Fibroblast of pulmonary artery (primary cell): Measurements from ENCODE around the gene RAC3.
A peak's percentile ranks its signal among the peaks of the same experiment; 100 is the strongest.

Experiments used
- DNase-seq: peaks from one replicate; pipeline ENCODE4 v3.0.0-alpha.2; 2010; ENCODE audit warnings: low read depth
- H3K4me3 ChIP-seq: replicated peaks from 2 replicates; pipeline ENCODE4 v1.5.1; 2011; ENCODE audit warnings: low read depth, mild to moderate bottlenecking, control low read depth, low read length, moderate library complexity
- TF ChIP-seq, protein P1 (sequence below): IDR thresholded peaks from 2 replicates; pipeline ENCODE4 v1.5.1; 2011; ENCODE audit warnings: mild to moderate bottlenecking, control low read depth, low read length, inconsistent platforms; ENCODE audit errors: missing control alignments

RAC3 gene

DNA sequence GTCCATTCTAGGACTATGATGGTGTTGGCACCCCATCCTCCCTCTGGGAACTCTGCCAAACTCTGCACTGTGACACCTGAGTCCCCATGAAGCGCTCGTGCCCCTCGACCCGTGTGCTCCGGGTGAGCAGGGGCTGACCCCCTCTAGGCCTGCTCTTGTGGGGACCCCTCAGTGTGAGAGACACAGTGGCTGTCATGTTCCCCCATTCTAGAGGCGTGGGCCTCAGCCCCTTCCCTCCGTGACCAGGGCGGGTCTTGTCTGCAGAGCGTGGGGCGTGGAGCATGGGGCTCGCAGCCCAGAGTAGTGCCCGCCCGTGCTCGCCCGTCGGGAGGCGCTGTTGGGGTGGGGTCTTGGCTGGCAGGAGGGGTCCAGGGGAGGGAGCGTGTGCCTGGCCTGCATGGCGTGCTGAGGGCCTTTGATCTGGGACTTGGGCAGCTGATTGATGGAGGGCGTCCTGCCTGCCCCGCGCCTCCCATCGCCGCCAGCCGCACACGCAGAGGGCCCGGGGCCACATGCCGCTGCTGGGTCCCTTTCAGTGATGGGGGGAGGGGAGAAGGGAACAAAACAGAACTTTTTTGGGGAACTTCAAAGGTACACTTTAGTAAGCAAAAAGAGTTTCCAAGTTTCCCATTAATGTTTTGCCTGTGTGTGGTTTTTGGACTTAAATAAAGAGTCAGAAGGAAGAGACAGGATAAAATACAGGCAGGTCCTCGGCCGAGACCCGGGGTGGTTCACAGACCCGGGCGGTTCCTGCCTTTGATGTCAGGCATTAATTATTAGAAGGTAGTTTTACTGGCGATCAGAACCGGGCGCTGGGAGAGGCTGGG lies 31.3 kb upstream of the RAC3 start:
- TF ChIP-seq, protein P1, sequence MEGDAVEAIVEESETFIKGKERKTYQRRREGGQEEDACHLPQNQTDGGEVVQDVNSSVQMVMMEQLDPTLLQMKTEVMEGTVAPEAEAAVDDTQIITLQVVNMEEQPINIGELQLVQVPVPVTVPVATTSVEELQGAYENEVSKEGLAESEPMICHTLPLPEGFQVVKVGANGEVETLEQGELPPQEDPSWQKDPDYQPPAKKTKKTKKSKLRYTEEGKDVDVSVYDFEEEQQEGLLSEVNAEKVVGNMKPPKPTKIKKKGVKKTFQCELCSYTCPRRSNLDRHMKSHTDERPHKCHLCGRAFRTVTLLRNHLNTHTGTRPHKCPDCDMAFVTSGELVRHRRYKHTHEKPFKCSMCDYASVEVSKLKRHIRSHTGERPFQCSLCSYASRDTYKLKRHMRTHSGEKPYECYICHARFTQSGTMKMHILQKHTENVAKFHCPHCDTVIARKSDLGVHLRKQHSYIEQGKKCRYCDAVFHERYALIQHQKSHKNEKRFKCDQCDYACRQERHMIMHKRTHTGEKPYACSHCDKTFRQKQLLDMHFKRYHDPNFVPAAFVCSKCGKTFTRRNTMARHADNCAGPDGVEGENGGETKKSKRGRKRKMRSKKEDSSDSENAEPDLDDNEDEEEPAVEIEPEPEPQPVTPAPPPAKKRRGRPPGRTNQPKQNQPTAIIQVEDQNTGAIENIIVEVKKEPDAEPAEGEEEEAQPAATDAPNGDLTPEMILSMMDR, result no peak
- H3K4me3 ChIP-seq, result no peak overlapping the region
- no peak for DNase-seq

DNA sequence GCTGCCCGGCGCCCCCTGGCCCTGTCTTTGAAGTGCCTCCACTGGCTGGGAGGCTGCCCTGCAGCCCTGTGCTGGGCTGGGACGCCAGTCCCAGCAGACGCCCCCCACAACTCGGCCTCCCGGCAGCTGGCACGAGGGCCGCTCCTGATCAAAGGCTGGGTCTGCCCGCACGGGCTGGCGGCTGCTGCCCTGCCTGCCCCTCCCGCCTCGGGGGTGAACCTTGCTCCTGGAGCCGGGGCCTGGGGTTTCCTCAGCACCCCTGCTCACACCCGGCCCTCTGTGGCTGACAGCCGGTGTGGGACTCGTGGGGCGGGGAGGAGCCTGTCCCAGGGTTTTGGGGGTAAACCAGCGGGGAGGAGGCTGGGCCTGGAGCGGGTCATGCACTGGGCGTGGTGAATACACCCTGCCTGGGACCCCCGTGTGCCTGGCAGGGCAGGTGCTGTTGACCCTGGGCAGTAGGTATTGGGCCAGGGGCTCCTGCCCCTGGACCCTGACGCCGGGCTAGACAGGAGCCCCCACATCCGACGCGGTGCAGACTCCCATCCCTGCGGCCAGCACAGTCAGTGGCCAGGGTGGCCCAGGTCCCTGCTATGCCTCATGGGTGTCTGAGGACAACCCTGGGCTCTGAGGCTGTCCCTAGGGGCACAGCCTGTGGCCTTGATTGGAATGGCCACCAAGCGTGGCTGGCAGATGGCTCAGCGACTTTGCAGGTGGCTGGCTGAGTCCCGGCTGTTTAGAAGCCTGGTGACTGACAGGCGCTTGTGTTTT lies 30.5 kb upstream of the RAC3 start:
- no peak for DNase-seq
- TF ChIP-seq, protein P1, result no peak
- H3K4me3 ChIP-seq, result no peak overlapping the region

GRCh38 chr17:82001571-82002056 lies 29.9 kb upstream of the RAC3 start:
- H3K4me3 ChIP-seq, result no peak overlapping the region
- TF ChIP-seq, protein P1, result no peak
- no peak for DNase-seq

- DNase-seq, result peak; percentile 94
- TF ChIP-seq, protein P1, result no peak
Observed at GRCh38 chr17:82003411-82004381, 27.8 kb upstream of the RAC3 start.

DNA sequence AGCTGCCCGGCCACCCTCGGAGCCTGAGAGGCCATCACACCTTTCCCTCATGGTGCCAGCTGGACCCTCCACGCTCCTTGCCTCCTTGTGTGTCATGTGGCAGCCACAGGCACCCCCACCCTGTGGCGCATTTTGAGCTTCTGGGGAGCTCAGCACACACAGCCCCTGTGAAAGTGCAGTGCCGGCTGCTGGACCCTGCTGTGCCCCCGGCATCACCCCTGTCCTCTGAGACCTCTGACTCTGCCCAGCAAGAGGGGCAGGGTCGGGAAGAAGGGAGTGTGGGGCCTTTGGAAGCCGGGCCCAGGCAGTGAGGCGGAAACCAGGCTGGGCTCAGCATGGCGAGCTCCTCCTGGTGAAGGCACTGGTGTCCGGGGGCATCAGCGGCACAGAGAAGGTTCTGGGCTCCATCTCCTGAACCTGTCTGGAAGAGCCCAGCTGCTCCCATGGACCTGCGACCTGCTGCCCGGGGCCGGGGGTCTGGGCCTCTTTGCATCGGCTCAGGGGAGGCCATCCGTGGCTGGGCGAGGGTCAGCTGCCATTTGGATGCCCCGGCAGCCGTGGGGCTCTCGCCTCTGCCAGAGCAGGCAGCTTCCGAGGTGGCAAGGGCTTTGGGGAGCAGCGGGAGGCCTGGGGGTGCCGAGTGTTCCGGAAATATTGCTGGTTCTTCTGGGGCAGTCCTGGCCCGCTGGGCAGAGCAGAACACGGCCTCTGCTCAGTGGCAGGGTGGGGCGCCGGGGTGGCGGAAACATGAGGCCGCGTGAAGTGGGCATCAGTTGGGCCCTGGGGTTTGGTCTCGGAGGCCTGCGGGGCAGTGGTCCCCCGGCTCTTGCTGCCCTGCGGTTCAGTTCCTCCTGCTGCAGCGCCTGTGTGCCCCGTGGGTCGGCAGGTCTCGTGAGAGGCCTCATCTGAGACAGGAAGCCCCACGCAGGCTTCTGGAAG lies 26.7 kb upstream of the RAC3 start:
- DNase-seq, result no peak
- H3K4me3 ChIP-seq, result no peak overlapping the region
- TF ChIP-seq, protein P1, result no peak

More at GRCh38 chr17:82003411-82004381, 27.8 kb upstream of the RAC3 start:
- H3K4me3 ChIP-seq, result no peak overlapping the region
